ENCODE data around the gene RAB27A. TPM values are rescaled to one million over a fixed set of nuclear protein-coding genes. Genes with fewer than 3 reads are reported as not detected.

The RAB27A gene
- total and polyA plus RNA-seq, 10 of the 15 experiments (the other 5 are each of a cell fraction or from before 2014, with no cell fraction given) = 13.3 to 139 (median 35.2) TPM

DNA sequence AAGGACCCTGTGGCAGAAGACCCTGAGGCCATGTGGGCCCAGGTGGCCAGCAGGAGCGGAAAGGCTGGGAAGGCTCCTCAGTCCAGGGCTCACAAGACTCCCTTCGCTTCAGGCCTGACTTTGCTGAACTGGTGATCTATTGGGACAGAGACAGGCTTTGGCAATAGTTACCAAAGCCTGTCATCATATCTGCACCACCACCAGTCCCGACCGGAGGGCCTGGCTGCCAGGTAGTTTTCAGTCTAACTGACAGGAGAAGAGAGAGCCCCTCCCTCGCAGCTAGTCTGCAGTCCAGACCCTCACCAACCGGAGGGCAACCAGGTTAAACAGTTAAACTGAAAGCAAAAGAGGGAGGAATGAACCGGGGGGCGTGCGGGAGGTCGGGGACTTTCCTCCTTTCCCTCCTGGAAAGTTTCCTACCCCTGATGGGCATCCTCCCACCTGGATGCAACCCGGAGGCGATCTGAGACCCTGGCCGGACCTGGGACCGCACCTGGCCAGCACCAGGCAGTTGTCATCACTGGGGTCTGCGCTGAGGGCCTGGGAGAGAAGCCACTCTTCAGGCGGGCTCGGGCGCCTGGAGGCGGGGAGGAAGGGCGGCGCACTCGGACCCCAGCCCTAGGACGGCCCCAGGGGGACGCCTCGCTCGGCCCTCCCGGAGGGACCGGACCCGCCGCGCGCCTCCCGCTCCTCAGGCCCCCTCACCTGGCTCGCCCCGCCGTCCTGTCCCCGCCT, 435 bp downstream of the RAB27A start (continued):
- TF ChIP-seq BHLHE40 (IDR thresholded peaks at IDR 0.05; ENCODE audit: borderline replicate concordance in 1 of 2, low read depth in 2 of 2, low read length in 1 of 2) (peak in 1 of 2 experiments; percentile 30; a peak in 2 of 4 replicates), JUNB (IDR thresholded peaks at IDR 0.05) (no peak), NR2C1 (IDR thresholded peaks at IDR 0.05) (no peak), ZNF207 (IDR thresholded peaks at IDR 0.05; ENCODE audit: borderline replicate concordance) (peak; percentile 45; the same call in 1 of the 2 replicates), LARP7 (IDR thresholded peaks at IDR 0.05) (peak; percentile 75; the same call in 1 of the 2 replicates), IKZF2 (IDR thresholded peaks at IDR 0.05) (peak; percentile 6 to 10; a peak in 1 of 4 replicates), EGR1 (IDR thresholded peaks at IDR 0.05; ENCODE audit: borderline replicate concordance in 1 of 2, low read depth in 2 of 2, low read length in 2 of 2) (0 out of 3 replicates have a peak, but pooled peaks of 1 of the 2 experiments have one; percentile 5), HDAC2 (IDR thresholded peaks at IDR 0.05) (no peak), NR2F1 (conservative IDR thresholded peaks at IDR 0.05) (peak; percentile 42; the same call in 1 of the 2 replicates), ZSCAN29 (IDR thresholded peaks at IDR 0.05) (no peak), RCOR1 (conservative IDR thresholded peaks at IDR 0.05; ENCODE audit: low read depth, low read length) (no peak)
- TF ChIP-seq, protein P1, sequence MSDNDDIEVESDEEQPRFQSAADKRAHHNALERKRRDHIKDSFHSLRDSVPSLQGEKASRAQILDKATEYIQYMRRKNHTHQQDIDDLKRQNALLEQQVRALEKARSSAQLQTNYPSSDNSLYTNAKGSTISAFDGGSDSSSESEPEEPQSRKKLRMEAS (IDR thresholded peaks at IDR 0.05; ENCODE audit: low read depth, low read length) = no peak
- TF ChIP-seq, protein P2, sequence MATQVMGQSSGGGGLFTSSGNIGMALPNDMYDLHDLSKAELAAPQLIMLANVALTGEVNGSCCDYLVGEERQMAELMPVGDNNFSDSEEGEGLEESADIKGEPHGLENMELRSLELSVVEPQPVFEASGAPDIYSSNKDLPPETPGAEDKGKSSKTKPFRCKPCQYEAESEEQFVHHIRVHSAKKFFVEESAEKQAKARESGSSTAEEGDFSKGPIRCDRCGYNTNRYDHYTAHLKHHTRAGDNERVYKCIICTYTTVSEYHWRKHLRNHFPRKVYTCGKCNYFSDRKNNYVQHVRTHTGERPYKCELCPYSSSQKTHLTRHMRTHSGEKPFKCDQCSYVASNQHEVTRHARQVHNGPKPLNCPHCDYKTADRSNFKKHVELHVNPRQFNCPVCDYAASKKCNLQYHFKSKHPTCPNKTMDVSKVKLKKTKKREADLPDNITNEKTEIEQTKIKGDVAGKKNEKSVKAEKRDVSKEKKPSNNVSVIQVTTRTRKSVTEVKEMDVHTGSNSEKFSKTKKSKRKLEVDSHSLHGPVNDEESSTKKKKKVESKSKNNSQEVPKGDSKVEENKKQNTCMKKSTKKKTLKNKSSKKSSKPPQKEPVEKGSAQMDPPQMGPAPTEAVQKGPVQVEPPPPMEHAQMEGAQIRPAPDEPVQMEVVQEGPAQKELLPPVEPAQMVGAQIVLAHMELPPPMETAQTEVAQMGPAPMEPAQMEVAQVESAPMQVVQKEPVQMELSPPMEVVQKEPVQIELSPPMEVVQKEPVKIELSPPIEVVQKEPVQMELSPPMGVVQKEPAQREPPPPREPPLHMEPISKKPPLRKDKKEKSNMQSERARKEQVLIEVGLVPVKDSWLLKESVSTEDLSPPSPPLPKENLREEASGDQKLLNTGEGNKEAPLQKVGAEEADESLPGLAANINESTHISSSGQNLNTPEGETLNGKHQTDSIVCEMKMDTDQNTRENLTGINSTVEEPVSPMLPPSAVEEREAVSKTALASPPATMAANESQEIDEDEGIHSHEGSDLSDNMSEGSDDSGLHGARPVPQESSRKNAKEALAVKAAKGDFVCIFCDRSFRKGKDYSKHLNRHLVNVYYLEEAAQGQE (IDR thresholded peaks at IDR 0.05; ENCODE audit: low read depth, low read length) = no peak
- TF ChIP-seq, protein P3, sequence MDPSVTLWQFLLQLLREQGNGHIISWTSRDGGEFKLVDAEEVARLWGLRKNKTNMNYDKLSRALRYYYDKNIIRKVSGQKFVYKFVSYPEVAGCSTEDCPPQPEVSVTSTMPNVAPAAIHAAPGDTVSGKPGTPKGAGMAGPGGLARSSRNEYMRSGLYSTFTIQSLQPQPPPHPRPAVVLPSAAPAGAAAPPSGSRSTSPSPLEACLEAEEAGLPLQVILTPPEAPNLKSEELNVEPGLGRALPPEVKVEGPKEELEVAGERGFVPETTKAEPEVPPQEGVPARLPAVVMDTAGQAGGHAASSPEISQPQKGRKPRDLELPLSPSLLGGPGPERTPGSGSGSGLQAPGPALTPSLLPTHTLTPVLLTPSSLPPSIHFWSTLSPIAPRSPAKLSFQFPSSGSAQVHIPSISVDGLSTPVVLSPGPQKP (IDR thresholded peaks at IDR 0.05; ENCODE audit: low read depth, low read length) = no peak
- TF ChIP-seq, protein P4, sequence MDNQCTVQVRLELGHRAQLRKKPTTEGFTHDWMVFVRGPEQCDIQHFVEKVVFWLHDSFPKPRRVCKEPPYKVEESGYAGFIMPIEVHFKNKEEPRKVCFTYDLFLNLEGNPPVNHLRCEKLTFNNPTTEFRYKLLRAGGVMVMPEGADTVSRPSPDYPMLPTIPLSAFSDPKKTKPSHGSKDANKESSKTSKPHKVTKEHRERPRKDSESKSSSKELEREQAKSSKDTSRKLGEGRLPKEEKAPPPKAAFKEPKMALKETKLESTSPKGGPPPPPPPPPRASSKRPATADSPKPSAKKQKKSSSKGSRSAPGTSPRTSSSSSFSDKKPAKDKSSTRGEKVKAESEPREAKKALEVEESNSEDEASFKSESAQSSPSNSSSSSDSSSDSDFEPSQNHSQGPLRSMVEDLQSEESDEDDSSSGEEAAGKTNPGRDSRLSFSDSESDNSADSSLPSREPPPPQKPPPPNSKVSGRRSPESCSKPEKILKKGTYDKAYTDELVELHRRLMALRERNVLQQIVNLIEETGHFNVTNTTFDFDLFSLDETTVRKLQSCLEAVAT (IDR thresholded peaks at IDR 0.05) = no peak
